Esophagus squamous epithelium (tissue), 5 donors: ENCODE measurements around the gene RAB11FIP3. TPM values are rescaled to one million over a fixed set of nuclear protein-coding genes. Genes with fewer than 3 reads are reported as not detected.

Source experiments
- DNase-seq: peaks from one replicate; lab custom pipeline; 2025; lab: John Stamatoyannopoulos, UW
- H3K27ac ChIP-seq, 4 donors: fragments of 200-600 bp; sonication (generic); one replicate each; pipeline ENCODE4 v1.5.1; 2016 to 2019; ENCODE audit warnings: mild to moderate bottlenecking in 1 of 4
- H3K27me3 ChIP-seq, 4 donors: fragments of 200-600 bp; sonication (generic); 1 replicate in 3 of 4; 2 replicates in 1 of 4; pipeline versions ENCODE4 v1.5.1 to v1.6.0; 2017 to 2021; ENCODE audit warnings: antibody characterized with exemption in 1 of 4
- H3K36me3 ChIP-seq, 3 donors: fragments of 200-600 bp; sonication (generic); one replicate each; pipeline ENCODE4 v1.5.1; 2016 to 2019
- H3K4me1 ChIP-seq, 3 donors: fragments of 200-600 bp; sonication (generic); one replicate each; pipeline ENCODE4 v1.5.1; 2017 to 2019
- H3K4me3 ChIP-seq, 4 donors: fragments of 200-600 bp; sonication (generic); 1 replicate in 3 of 4; 2 replicates in 1 of 4; pipeline ENCODE4 v1.5.1; 2016 to 2019; ENCODE audit warnings: mild to moderate bottlenecking in 2 of 4, moderate library complexity in 1 of 4
- H3K9me3 ChIP-seq, 3 donors: fragments of 200-600 bp; sonication (generic); one replicate each; pipeline ENCODE4 v1.5.1; 2016 to 2019
- POLR2A ChIP-seq, 4 donors: fragments of 450-650 bp; IDR thresholded peaks; one replicate each; pipeline ENCODE4 v1.6.1; 2017; ENCODE audit warnings: antibody characterized with exemption in 4 of 4, mild to moderate bottlenecking in 4 of 4, moderate library complexity in 3 of 4
- WGBS, 2 donors: methylation state at CpG; one replicate each; pipeline ENCODE4 v1.1.5; 2018; 5-methylcytosine and 5-hydroxymethylcytosine counted together
- intact Hi-C: fragments of 100-400 bp; cut with DNase I; formaldehyde crosslinking; loops from one replicate; pipeline ENCODE4 v1.15.0; 2022
- total RNA-seq, 4 donors: library from RNA; depleted of rRNA; stranded (reverse); fragments of >200 nt; gene quantifications; one replicate each; pipeline ENCODE4 v1.1.0, GENCODE V29; 2016
- TF ChIP-seq, protein P1 (sequence below), 6 experiments: fragments of 450-650 bp in 4 of 6; fragments of 200-600 bp in 2 of 6; sonication (generic) in 2 of 6; IDR thresholded peaks; one replicate each; pipeline ENCODE4 v1.5.1; 2016 to 2019; ENCODE audit warnings: antibody characterized with exemption in 6 of 6, mild to moderate bottlenecking in 4 of 6, moderate library complexity in 4 of 6
- donor health status: DM: yes; HTN: yes; CAD: no.

RAB11FIP3 gene
- total RNA-seq, 4 donors from 2014 or later = 8.0 to 25.6 (median 10.1) TPM

DNA sequence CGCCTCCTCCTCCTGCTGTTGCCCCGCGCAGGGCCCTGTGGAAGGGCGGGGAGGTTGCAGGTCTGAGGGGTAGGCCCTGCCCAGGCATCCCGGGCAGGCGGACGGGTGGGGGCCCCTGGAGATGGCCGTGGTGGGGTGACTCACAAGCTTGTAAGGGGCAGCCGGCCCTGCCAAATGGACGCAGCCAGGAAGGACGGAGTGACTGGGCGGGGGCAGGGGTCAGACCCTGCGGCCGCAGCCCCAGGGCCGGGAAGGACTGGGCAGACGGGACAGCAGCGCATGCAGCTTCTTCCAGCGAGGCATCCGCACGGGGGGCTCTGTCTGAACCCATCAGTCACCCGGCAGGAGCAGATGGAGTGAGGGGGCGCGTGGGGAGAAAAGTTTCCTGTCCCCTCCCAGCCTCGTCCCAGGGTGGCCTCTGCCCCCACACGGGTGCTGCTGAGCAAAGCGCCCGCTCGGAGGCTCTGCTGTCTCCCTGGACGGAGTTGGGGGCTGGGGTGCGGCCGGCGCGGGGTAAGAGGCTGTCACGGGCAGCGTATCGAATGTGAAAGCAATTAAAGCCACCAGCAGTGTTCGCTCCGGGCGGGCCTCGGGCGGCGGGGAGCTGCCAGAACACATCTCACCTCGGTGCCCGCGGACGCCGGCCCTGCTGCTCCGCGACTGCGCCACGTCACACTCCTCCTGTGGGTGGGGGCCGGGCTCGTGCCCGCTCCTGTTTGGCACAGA is 129.4 kb downstream of the RAB11FIP3 start:
- DNase-seq = no peak
- Histone ChIP-seq H3K4me1 (peaks cover 6 to 28% (median 7%) of the 10 kb centered on the region in 3 donors), H3K27ac (peak overlapping the region in 1 of 4 donors; percentile 2), H3K27me3 (peaks cover 0 to 29% (median 10%) of the 10 kb centered on the region in 4 donors), H3K36me3 (peaks cover 15 to 43% (median 19%) of the 10 kb centered on the region in 3 donors), H3K4me3 (peak overlapping the region in 2 of 4 donors; percentile 33 to 49), H3K9me3 (no peaks in the 10 kb centered on the region)
- intact Hi-C loops = no loop called here
- WGBS, 2 donors = 60 to 66% methylated on average over 1 to 12 of the region's 54 CpGs
- TF ChIP-seq POLR2A (IDR thresholded peaks at IDR 0.05) = no peak
- TF ChIP-seq, protein P1, sequence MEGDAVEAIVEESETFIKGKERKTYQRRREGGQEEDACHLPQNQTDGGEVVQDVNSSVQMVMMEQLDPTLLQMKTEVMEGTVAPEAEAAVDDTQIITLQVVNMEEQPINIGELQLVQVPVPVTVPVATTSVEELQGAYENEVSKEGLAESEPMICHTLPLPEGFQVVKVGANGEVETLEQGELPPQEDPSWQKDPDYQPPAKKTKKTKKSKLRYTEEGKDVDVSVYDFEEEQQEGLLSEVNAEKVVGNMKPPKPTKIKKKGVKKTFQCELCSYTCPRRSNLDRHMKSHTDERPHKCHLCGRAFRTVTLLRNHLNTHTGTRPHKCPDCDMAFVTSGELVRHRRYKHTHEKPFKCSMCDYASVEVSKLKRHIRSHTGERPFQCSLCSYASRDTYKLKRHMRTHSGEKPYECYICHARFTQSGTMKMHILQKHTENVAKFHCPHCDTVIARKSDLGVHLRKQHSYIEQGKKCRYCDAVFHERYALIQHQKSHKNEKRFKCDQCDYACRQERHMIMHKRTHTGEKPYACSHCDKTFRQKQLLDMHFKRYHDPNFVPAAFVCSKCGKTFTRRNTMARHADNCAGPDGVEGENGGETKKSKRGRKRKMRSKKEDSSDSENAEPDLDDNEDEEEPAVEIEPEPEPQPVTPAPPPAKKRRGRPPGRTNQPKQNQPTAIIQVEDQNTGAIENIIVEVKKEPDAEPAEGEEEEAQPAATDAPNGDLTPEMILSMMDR (IDR thresholded peaks at IDR 0.05) = no peak

DNA sequence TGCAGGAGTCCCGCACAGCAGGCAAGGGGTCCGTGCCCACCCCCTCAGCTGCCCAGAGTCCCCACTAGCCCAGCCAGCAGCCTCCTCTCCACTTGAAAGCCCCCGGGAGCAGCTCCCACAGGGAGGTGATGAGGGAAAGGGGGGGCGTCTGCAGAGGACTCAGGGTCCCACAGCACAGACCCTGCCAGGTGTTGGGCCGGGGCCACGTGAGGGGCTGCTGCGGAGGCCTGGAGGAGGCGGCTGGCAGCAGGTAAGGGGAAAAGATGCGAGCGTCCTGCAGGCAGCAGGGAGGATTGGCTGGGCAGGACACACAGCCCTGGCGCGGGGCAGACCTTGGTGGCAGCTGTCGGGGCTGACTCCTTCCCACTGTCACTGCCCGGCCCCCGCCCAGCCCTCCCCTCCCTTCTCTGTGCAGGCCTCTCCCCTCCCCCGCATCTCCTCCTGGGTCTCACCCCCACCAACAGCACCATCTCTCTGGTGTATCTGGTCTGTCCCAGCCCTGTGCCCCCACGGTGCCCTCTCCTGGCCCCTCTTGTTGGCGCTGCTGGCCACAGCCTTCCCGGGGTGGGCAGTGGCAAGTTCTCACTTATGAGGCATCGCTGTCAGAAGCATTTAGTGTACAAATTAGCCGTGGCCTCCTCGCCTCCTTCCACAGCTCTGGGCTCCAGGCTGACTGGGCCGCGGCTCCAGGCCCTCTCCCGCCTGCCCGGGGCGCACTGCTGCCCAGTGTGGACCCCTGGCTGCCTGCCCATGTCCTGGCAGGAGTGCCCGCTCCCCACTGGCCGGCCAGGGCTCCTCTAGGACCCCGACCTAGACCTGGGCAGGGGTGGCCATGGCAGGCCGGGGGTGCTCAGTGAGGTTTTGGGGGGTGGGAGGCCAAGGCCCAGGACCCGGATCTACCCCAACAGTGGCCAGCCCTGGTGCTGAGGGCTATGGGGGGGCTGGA is 130.4 kb downstream of the RAB11FIP3 start:
- TF ChIP-seq, protein P1 (IDR thresholded peaks at IDR 0.05) = no peak
- TF ChIP-seq POLR2A (IDR thresholded peaks at IDR 0.05) = no peak
- intact Hi-C loops = no loop called here
- Histone ChIP-seq H3K9me3 (no peaks in the 10 kb centered on the region), H3K27ac (no peak overlapping the region), H3K4me3 (peak overlapping the region in 1 of 4 donors; percentile 49), H3K36me3 (peaks cover 13 to 35% (median 15%) of the 10 kb centered on the region in 3 donors), H3K27me3 (peaks cover 1 to 39% (median 13%) of the 10 kb centered on the region in 4 donors), H3K4me1 (peaks cover 7 to 37% (median 16%) of the 10 kb centered on the region in 3 donors)
- WGBS, 2 donors = 62% methylated on average over 7 of the region's 32 CpGs; no CpG with 5 or more reads in 1 of the 2 donors
- no peak for DNase-seq

DNA sequence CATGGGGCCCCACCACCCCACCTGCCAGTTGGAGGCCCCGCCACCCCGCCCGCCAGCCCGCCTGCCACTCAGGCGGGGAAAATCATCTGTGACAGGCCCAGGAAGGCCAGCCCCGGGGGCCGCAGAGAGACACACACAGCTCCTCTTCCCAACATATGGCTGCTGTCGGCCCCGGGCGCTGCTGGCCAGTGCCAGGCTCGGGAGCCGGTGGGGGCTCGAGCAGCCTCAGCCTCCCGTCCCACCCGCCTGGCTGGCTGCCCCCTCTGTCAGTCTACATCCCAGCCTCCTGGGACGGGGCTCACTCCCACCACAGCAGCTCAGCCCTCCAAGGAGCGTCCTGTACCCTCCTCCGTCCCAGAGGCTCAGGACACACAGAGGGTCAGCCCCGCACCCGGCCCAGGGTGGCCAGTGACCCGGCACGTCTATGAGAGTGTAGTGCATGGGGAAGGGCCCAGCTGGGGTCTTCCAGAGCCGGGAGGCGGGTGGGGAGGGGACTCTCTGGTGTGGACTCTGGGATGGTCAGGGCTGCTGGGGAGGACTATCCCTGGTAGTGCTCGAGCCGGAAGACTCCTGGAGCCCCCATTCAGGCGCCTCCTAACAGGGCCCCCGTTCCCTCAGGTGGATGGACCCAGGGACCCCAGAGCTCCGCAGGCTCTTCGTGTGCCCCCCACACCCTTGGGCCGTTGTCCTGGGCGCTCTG is 131.2 kb downstream of the RAB11FIP3 start:
- TF ChIP-seq, protein P1 (IDR thresholded peaks at IDR 0.05) = no peak
- no peak for TF ChIP-seq POLR2A (IDR thresholded peaks at IDR 0.05)
- 60% methylated on average over 1 of the region's 32 CpGs; no CpG with 5 or more reads in 1 of the 2 donors for WGBS, 2 donors
- peaks cover 9 to 47% (median 20%) of the 10 kb centered on the region in 4 donors for H3K27me3 ChIP-seq
- H3K27ac ChIP-seq = no peak overlapping the region
- H3K9me3 ChIP-seq = no peaks in the 10 kb centered on the region
- H3K36me3 ChIP-seq = peaks cover 11 to 26% (median 12%) of the 10 kb centered on the region in 3 donors
- intact Hi-C loops = no loop called here
- H3K4me3 ChIP-seq = no peak overlapping the region
- no peak for DNase-seq
- H3K4me1 ChIP-seq = peaks cover 7 to 41% (median 17%) of the 10 kb centered on the region in 3 donors

DNA sequence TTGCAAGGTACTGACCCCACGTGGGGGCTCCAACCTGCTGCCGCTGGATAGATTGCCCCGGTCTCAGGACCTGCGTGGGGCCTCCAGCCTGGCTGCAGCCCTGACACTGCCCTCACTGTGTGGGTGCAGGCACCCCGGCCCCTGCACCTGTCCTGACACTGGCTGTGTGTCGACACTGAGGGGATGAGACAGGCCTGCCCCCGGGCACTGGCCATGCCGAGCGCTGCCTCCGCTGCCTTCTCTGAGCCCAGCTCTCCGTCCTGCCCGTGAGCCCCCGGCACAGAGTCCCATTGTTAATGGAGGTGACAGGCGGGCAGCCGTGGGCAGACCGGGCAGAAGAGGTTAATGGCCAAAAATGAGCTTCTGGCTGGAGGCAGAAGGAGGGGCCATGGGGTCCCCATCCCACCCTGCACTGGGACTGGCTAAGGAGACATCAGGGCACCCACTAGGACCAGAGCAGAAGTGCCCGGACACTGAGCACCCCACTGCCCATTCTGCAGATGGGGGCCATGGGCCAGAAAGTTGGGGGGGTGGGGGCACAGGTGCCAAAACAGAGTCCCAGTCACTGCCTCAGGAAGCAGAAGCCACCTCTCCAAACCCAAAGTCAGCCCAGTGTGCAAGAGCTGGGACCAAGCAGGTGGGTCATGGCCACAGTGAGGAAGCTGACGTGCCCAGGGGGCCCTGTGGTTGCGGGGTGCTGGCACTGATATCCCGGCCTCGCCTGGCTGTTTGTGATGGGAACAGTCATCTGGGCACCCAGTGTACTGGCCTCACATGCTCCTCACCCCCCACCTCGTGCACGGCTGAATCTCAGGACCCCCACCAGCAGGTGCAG is 132.2 kb downstream of the RAB11FIP3 start:
- no peak for TF ChIP-seq POLR2A (IDR thresholded peaks at IDR 0.05)
- TF ChIP-seq, protein P1 (IDR thresholded peaks at IDR 0.05) = no peak
- DNase-seq = no peak
- Histone ChIP-seq H3K27ac (no peak overlapping the region), H3K9me3 (no peaks in the 10 kb centered on the region), H3K4me1 (peaks cover 7 to 41% (median 17%) of the 10 kb centered on the region in 3 donors), H3K4me3 (no peak overlapping the region), H3K36me3 (peaks cover under 1 to 16% (median 2%) of the 10 kb centered on the region in 3 donors), H3K27me3 (peaks cover 13 to 58% (median 21%) of the 10 kb centered on the region in 4 donors)
- 42% methylated on average over 7 of the region's 23 CpGs; no CpG with 5 or more reads in 1 of the 2 donors for WGBS, 2 donors
- intact Hi-C loops = no loop called here
